H1 (cell line): ENCODE measurements around the gene MICALL1. TPM values are rescaled to one million over a fixed set of nuclear protein-coding genes. Genes with fewer than 3 reads are reported as not detected.

Experiments used
- ATF3 ChIP-seq: IDR thresholded peaks from 2 replicates; pipeline ENCODE4 v1.6.1; 2011; ENCODE audit warnings: low read depth, mild to moderate bottlenecking, low read length; ENCODE audit not compliant: insufficient read depth
- CREB1 ChIP-seq: IDR thresholded peaks from 2 replicates; pipeline ENCODE4 v1.6.1; 2012; ENCODE audit warnings: inconsistent platforms
- EGR1 ChIP-seq: IDR thresholded peaks from 2 replicates; pipeline ENCODE4 v1.6.1; 2011; ENCODE audit warnings: low read depth, low read length, borderline replicate concordance
- EP300 ChIP-seq, 2 experiments: IDR thresholded peaks; 1 replicate in 1 of 2; 2 replicates in 1 of 2; pipeline ENCODE4 v1.6.1; 2011 to 2012; ENCODE audit warnings: low read depth in 2 of 2, low read length in 2 of 2, mild to moderate bottlenecking in 2 of 2, borderline replicate concordance in 1 of 2, inconsistent platforms in 1 of 2, moderate library complexity in 1 of 2
- JUN ChIP-seq: IDR thresholded peaks from 2 replicates; pipeline ENCODE4 v1.6.1; 2011; ENCODE audit warnings: low read depth, mild to moderate bottlenecking, improper control_type of control experiment, low read length
- MAX ChIP-seq: IDR thresholded peaks from 2 replicates; pipeline ENCODE4 v1.6.1; 2012; ENCODE audit warnings: inconsistent platforms
- TBP ChIP-seq: IDR thresholded peaks from 2 replicates; pipeline ENCODE4 v1.6.1; 2011; ENCODE audit warnings: low read depth, low read length, improper control_type of control experiment
- TCF12 ChIP-seq: IDR thresholded peaks from 2 replicates; pipeline ENCODE4 v1.6.1; 2011; ENCODE audit warnings: low read depth, mild to moderate bottlenecking, low read length
- YY1 ChIP-seq: IDR thresholded peaks from 2 replicates; pipeline ENCODE4 v1.6.1; 2011; ENCODE audit warnings: low read depth, mild to moderate bottlenecking, low read length
- polyA plus RNA-seq, 7 experiments: library from polyadenylated mRNA; depleted of rRNA in 3 of 7; stranded (reverse) in 5 of 7; unstranded in 2 of 7; fragments of >200 nt in 5 of 7; fragments of 200-250 nt in 2 of 7; gene quantifications; 1 replicate in 5 of 7; 2 replicates in 1 of 7; 4 replicates in 1 of 7; pipeline versions ENCODE4 v1.2.1 to v1.2.3, GENCODE V29; 2011 to 2013; ENCODE audit warnings: missing spikeins in 2 of 7, mixed read lengths in 2 of 7
- total RNA-seq: library from RNA; stranded (reverse); fragmentation: NEBNext Ultra II Directional; extraction: Animal tissue kit (Norgen Biotek cat#: 25700); gene quantifications from 2 replicates; pipeline ENCODE4 v1.2.1, GENCODE V29; 2021

MICALL1 gene
- total and polyA plus RNA-seq, 2 of the 8 experiments (the other 6 are each of a cell fraction or from before 2014, with no cell fraction given), result 17.7 to 32.1 TPM

- TF ChIP-seq EGR1, result no peak
- TF ChIP-seq ATF3, result no peak
- TF ChIP-seq YY1, result no peak
- no peak for TF ChIP-seq CREB1
- no peak for TF ChIP-seq TBP
- TF ChIP-seq JUN, result no peak
- no peak for TF ChIP-seq TCF12
- no peak for TF ChIP-seq EP300 (IDR thresholded peaks at IDR 0.05; ENCODE audit: borderline replicate concordance in 1 of 2, low read depth in 2 of 2, low read length in 2 of 2)
- no peak for TF ChIP-seq MAX
Observed at GRCh38 chr22:37924386-37925065, 18.4 kb downstream of the MICALL1 start (continued).
